Natural killer cell (primary cell): Measurements from ENCODE around the gene COL15A1. TPM values are rescaled to one million over a fixed set of nuclear protein-coding genes. Genes with fewer than 3 reads are reported as not detected.

Source experiments
- ATAC-seq, 3 donors: fragments of 150-1000 bp in 2 of 3; fragments of 200-7000 bp in 1 of 3; cut with Tn5 transposase; 1 replicate in 1 of 3; 2 replicates in 2 of 3; pipeline ENCODE4 v1.10.0; 2021; ENCODE audit warnings: mild to moderate bottlenecking in 2 of 3, moderate library complexity in 2 of 3
- DNase-seq, 2 donors: peaks; one replicate each; pipeline versions ENCODE4 v3.0.0 to v3.0.0-alpha.2; 2013 to 2021; ENCODE audit warnings: mixed read lengths in 1 of 2
- H3K27ac ChIP-seq: one replicate; pipeline ENCODE4 v1.5.1; 2013; ENCODE audit warnings: mild to moderate bottlenecking, low read length
- H3K27me3 ChIP-seq: one replicate; pipeline ENCODE4 v1.6.1; 2013; ENCODE audit warnings: low read length; ENCODE audit not compliant: control insufficient read depth, insufficient read depth
- H3K36me3 ChIP-seq: one replicate; pipeline ENCODE4 v1.6.1; 2013; ENCODE audit warnings: low read length; ENCODE audit not compliant: control insufficient read depth, insufficient read depth
- H3K4me1 ChIP-seq: one replicate; pipeline ENCODE4 v1.6.1; 2013; ENCODE audit warnings: low read length; ENCODE audit not compliant: control insufficient read depth, insufficient read depth
- H3K4me3 ChIP-seq: one replicate; pipeline ENCODE4 v1.5.1; 2013; ENCODE audit warnings: low read length
- H3K9me3 ChIP-seq: one replicate; pipeline ENCODE4 v1.6.1; 2013; ENCODE audit warnings: low read length; ENCODE audit not compliant: control insufficient read depth, insufficient read depth
- H3K27ac Mint-ChIP-seq, 2 donors: one replicate each; pipeline ENCODE4 v1.8.0; 2022; ENCODE audit warnings: mild to moderate bottlenecking in 2 of 2, mixed read lengths in 2 of 2, moderate library complexity in 1 of 2
- H3K27me3 Mint-ChIP-seq, 2 donors: one replicate each; pipeline ENCODE4 v1.8.0; 2022; ENCODE audit warnings: low read depth in 2 of 2, mixed read lengths in 2 of 2
- H3K36me3 Mint-ChIP-seq: one replicate; pipeline ENCODE4 v1.8.0; 2022; ENCODE audit warnings: mixed read lengths
- H3K4me1 Mint-ChIP-seq, 2 donors: one replicate each; pipeline ENCODE4 v1.8.0; 2022; ENCODE audit warnings: mixed read lengths in 2 of 2
- H3K4me3 Mint-ChIP-seq: one replicate; pipeline ENCODE4 v1.8.0; 2022; ENCODE audit warnings: mild to moderate bottlenecking, moderate library complexity, mixed read lengths
- H3K9me3 Mint-ChIP-seq, 2 donors: one replicate each; pipeline ENCODE4 v1.8.0; 2022; ENCODE audit warnings: mixed read lengths in 2 of 2
- WGBS: methylation state at CpG from one replicate; pipeline ENCODE4 v1.1.7; 2013; ENCODE audit warnings: missing lambda C conversion rate; ENCODE audit not compliant: insufficient coverage; 5-methylcytosine and 5-hydroxymethylcytosine counted together
- intact Hi-C: fragments of 100-400 bp; cut with micrococcal nuclease; formaldehyde crosslinking; loops from one replicate; pipeline ENCODE4 v1.14.2; 2022
- total RNA-seq, 4 donors: library from RNA; stranded (reverse); fragments of 120-200 nt in 1 of 4; gene quantifications; one replicate each; pipeline versions ENCODE4 v1.2.3 to v1.2.4, GENCODE V29; 2013 to 2022
- TF ChIP-seq, protein P1 (sequence below): fragments of 200-600 bp; IDR thresholded peaks from one replicate; pipeline ENCODE4 v1.8.0; 2022; ENCODE audit warnings: antibody characterized with exemption

Gene COL15A1
- total RNA-seq, 3 donors from 2014 or later (not counting 1 experiment from before 2014, with no cell fraction given) = 0.18 to 0.82 (median 0.19) TPM

DNA sequence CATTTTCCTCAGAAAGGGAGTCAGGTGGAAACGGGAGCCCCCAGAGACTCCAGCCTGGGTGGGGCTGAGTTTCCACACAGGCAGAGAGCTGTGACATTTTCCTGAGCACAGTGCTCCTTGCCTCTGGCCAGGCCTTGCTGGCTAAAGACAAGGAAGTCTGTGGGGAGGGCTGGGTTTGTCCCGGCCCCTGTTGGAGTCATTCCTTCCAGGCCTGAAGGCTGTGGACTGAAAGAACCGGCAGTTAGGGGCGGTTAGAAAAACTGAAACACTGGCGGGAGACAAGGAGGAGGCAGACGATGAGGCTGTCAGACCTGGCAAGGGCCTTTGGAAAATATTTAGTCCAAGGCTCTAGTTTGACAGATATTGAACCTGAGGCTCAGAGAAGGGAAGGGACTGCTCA lies 29.9 kb downstream of the COL15A1 start:
- Mint-ChIP-seq H3K27me3 (peaks cover 12 to 16% of the 10 kb centered on the region in 2 donors), H3K36me3 (no peaks in the 10 kb centered on the region), H3K4me1 (peaks cover 7 to 10% of the 10 kb centered on the region in 2 donors), H3K9me3 (no peaks in the 10 kb centered on the region), H3K4me3 (no peak overlapping the region), H3K27ac (no peak overlapping the region)
- no peak overlapping the region for H3K27ac ChIP-seq
- DNase-seq = no peak
- intact Hi-C loops = no loop called here
- no peaks in the 10 kb centered on the region for H3K9me3 ChIP-seq
- WGBS = 91% methylated on average over 6 of the region's 6 CpGs
- H3K4me3 ChIP-seq = no peak overlapping the region
- no peaks in the 10 kb centered on the region for H3K36me3 ChIP-seq
- H3K27me3 ChIP-seq = peaks cover 7% of the 10 kb centered on the region
- H3K4me1 ChIP-seq = peaks cover 10% of the 10 kb centered on the region
- ATAC-seq = no peak
- TF ChIP-seq, protein P1, sequence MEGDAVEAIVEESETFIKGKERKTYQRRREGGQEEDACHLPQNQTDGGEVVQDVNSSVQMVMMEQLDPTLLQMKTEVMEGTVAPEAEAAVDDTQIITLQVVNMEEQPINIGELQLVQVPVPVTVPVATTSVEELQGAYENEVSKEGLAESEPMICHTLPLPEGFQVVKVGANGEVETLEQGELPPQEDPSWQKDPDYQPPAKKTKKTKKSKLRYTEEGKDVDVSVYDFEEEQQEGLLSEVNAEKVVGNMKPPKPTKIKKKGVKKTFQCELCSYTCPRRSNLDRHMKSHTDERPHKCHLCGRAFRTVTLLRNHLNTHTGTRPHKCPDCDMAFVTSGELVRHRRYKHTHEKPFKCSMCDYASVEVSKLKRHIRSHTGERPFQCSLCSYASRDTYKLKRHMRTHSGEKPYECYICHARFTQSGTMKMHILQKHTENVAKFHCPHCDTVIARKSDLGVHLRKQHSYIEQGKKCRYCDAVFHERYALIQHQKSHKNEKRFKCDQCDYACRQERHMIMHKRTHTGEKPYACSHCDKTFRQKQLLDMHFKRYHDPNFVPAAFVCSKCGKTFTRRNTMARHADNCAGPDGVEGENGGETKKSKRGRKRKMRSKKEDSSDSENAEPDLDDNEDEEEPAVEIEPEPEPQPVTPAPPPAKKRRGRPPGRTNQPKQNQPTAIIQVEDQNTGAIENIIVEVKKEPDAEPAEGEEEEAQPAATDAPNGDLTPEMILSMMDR = no peak

DNA sequence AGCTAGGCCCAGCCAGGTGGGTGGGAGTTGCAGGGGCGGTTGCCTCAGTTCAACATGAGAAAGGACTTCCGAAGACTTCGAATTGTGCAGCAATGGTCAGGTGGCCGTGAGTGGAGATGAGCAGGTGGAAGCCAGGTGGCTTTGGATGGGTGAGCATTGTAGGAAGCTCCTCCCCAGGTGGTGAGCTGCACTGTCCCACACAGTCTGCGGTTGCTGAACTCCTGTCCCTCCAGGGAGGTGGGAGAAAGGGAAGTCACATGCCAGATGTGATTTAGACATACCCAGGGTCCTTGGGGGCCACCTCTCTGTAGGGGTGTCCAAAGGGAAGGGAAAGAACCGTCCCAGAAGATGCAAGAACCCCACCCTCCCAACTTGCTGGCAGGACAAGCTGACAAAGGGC lies 30.4 kb downstream of the COL15A1 start:
- intact Hi-C loops = no loop called here
- Histone ChIP-seq H3K4me1 (peaks cover 10% of the 10 kb centered on the region), H3K27me3 (peaks cover 7% of the 10 kb centered on the region), H3K27ac (no peak overlapping the region), H3K9me3 (no peaks in the 10 kb centered on the region), H3K4me3 (no peak overlapping the region), H3K36me3 (no peaks in the 10 kb centered on the region)
- H3K4me3 Mint-ChIP-seq = no peak overlapping the region
- ATAC-seq (no peak), DNase-seq (no peak)
- peaks cover 12 to 16% of the 10 kb centered on the region in 2 donors for H3K27me3 Mint-ChIP-seq
- WGBS = 81% methylated on average over 6 of the region's 6 CpGs
- H3K9me3 Mint-ChIP-seq = no peaks in the 10 kb centered on the region
- no peaks in the 10 kb centered on the region for H3K36me3 Mint-ChIP-seq
- H3K27ac Mint-ChIP-seq = no peak overlapping the region
- TF ChIP-seq, protein P1 = no peak
- H3K4me1 Mint-ChIP-seq = peaks cover 7 to 10% of the 10 kb centered on the region in 2 donors

DNA sequence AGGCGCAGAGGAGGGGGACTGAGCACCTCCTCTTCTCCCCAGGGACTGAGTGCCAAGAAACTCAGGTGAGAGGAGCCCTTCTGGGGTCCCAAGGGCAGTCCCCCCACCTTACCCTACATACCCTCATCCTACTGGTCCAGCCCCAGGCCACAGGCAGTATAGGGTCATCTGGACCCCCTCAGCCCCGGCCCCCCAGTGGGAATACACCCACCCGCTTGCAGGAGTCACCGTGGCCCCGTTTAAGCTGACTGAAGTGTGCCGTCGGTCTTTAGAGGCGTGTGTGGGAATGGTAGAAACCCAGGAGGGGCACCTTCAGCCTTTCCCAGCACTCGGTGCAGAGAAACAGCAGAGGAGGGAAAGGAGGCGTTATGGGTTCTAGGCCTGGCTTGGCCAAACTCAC lies 30.8 kb downstream of the COL15A1 start:
- H3K27ac Mint-ChIP-seq = no peak overlapping the region
- no peak overlapping the region for H3K4me3 Mint-ChIP-seq
- ATAC-seq = peak in 2 of 3 donors; percentile 6 to 10
- intact Hi-C loops = no loop called here
- H3K27me3 Mint-ChIP-seq = peaks cover 12 to 16% of the 10 kb centered on the region in 2 donors
- Histone ChIP-seq H3K27ac (no peak overlapping the region), H3K4me3 (no peak overlapping the region), H3K4me1 (peaks cover 10% of the 10 kb centered on the region), H3K9me3 (no peaks in the 10 kb centered on the region), H3K36me3 (no peaks in the 10 kb centered on the region), H3K27me3 (peaks cover 7% of the 10 kb centered on the region)
- no peaks in the 10 kb centered on the region for H3K36me3 Mint-ChIP-seq
- TF ChIP-seq, protein P1 = no peak
- DNase-seq = no peak
- 66% methylated on average over 10 of the region's 10 CpGs for WGBS
- peaks cover 7 to 10% of the 10 kb centered on the region in 2 donors for H3K4me1 Mint-ChIP-seq
- no peaks in the 10 kb centered on the region for H3K9me3 Mint-ChIP-seq
